ENCODE results near the gene PLEKHA5.
"Not testable (repeated sequence)": the region's sequence is repeated elsewhere in the genome, so short reads cannot be mapped to it uniquely, and the experiment has no call there.

Gene PLEKHA5

GRCh38 chr12:19170286-19170685, 40.8 kb downstream of the PLEKHA5 start:
- not testable (repeated sequence) for DNase-seq

- no peak for DNase-seq
Observed at GRCh38 chr12:19171731-19172130, 42.2 kb downstream of the PLEKHA5 start.

- DNase-seq, result no peak
Observed at GRCh38 chr12:19177754-19178153, 48.2 kb downstream of the PLEKHA5 start.

- DNase-seq, result no peak
Observed at GRCh38 chr12:19179986-19180385, 50.5 kb downstream of the PLEKHA5 start.

GRCh38 chr12:19181666-19182426, 52.3 kb downstream of the PLEKHA5 start:
- DNase-seq, result no peak

GRCh38 chr12:19183121-19183838, 53.7 kb downstream of the PLEKHA5 start:
- DNase-seq, result no peak

- no peak for DNase-seq
Observed at GRCh38 chr12:19185262-19185929, 55.9 kb downstream of the PLEKHA5 start.

- DNase-seq, result peak; percentile 35
Observed at GRCh38 chr12:19186722-19187661, 57.5 kb downstream of the PLEKHA5 start.

- no peak for DNase-seq
Observed at GRCh38 chr12:19189522-19189921, 60.0 kb downstream of the PLEKHA5 start.

- DNase-seq, result peak; percentile 1
Observed at GRCh38 chr12:19190292-19191031, 60.9 kb downstream of the PLEKHA5 start.

GRCh38 chr12:19191089-19191488, 61.6 kb downstream of the PLEKHA5 start:
- DNase-seq, result no peak

- no peak for DNase-seq
Observed at GRCh38 chr12:19191563-19191962, 62.0 kb downstream of the PLEKHA5 start.

GRCh38 chr12:19192710-19193109, 63.2 kb downstream of the PLEKHA5 start:
- DNase-seq, result no peak

- DNase-seq, result no peak
Observed at GRCh38 chr12:19194963-19195362, 65.4 kb downstream of the PLEKHA5 start.

- DNase-seq, result no peak
Observed at GRCh38 chr12:19196959-19197630, 67.6 kb downstream of the PLEKHA5 start.

- no peak for DNase-seq
Observed at GRCh38 chr12:19198272-19198671, 68.7 kb downstream of the PLEKHA5 start.

GRCh38 chr12:19199332-19199731, 69.8 kb downstream of the PLEKHA5 start:
- DNase-seq, result no peak

- no peak for DNase-seq
Observed at GRCh38 chr12:19200261-19200660, 70.7 kb downstream of the PLEKHA5 start.

- DNase-seq, result no peak
Observed at GRCh38 chr12:19201661-19202060, 72.1 kb downstream of the PLEKHA5 start.

GRCh38 chr12:19203013-19203412, 73.5 kb downstream of the PLEKHA5 start:
- no peak for DNase-seq

All from CD4-positive, alpha-beta T cell treated with Interleukin-12 subunit alpha and Interleukin-12 subunit beta, for 1 hour (primary cell).